HuH-7 (cell line): ENCODE data around the gene ZNF232.
"Not testable (repeated sequence)": the region's sequence is repeated elsewhere in the genome, so short reads cannot be mapped to it uniquely, and the experiment has no call there.

ENCODE experiments used
- DNase-seq: peaks from one replicate; pipeline ENCODE4 v3.0.0; 2011; ENCODE audit warnings: low spot score

ZNF232 gene

DNA sequence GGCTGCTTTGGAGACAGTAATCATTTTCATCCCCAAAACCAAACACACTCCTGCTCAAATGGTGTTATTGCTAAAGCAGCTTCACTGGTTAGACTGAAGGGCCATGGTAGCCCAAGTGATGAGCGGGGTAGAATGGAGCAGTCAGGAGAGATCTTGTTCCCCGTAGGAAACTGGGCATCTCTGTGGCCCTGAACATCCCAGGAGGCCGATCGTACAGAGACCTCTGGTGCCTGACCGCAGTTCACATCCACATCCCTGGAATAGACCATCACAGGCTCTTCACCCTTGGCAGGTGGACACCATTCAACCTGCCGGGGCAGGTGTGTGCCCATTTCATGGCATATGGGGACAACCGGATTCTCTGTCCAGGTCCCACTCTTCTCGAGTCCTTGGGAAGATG lies 18.1 kb upstream of the ZNF232 start:
- not testable (repeated sequence) for DNase-seq

DNA sequence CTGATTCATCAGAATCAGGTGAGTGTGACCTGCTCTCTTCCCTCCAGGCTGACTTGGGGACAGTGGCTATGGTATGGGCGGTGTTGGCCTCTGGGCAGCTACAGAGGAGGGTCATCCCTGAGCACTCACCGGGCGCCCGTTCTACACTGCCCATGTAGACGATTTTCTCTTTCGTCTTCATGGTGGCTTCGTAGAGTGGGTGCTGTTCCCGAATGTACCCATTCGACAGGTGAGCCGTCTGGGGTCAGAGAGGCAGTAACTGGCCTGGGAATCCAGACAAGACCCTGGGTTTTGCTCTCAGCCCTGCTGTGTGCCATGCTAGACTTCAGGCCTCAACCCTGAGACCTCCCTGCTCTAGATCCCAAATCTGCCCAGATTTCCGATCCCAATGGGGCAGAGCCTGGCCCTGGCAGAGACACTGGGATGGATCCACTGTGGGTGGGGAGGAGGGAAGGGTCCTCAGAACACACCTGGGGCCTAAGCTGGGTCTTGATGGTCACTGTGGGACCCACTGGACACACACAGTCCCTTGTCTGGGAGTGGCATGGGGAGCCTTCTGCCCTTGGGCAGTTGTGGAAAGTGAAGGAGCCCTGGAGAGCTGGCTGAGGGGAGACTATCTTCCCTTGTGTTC lies 17.3 kb upstream of the ZNF232 start:
- no peak for DNase-seq

DNA sequence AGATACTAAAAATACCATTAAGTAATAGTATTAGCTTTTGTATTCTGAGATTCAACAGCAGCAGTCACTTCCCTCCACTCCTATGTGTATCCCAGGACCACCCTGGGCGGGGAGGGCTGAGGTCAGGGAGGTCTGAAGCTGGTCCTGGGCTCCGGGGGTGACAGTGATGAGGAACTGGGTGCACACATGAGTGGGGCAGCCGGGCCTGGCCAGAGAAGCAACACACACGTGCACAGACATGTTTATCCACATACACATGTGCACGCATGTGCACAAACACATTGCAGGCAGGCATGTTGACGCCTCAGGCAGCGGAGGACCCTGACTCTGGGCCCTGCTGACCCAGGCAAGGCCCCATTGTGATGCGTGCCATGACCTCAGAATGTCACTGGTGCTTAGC lies 16.7 kb upstream of the ZNF232 start:
- not testable (repeated sequence) for DNase-seq

DNA sequence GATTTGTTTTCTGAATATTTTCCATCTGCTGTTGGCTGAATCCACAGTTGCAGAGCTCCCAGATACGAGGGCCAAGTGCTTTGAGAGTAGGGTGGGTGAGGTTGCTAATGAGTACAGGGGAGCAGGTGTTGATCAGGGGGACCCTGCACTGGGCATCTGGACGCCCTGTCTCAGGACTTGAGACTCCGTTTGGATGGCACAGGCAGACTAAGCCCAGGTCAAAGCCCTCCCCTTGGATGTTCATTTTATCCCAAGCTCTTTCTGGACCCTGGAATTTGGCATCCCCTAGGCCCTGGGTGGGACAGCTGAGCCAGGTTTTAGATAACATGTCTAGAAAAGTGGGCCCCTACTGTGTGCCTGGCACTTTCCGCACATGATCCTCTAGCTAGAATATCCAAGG lies 16.2 kb upstream of the ZNF232 start:
- no peak for DNase-seq

DNA sequence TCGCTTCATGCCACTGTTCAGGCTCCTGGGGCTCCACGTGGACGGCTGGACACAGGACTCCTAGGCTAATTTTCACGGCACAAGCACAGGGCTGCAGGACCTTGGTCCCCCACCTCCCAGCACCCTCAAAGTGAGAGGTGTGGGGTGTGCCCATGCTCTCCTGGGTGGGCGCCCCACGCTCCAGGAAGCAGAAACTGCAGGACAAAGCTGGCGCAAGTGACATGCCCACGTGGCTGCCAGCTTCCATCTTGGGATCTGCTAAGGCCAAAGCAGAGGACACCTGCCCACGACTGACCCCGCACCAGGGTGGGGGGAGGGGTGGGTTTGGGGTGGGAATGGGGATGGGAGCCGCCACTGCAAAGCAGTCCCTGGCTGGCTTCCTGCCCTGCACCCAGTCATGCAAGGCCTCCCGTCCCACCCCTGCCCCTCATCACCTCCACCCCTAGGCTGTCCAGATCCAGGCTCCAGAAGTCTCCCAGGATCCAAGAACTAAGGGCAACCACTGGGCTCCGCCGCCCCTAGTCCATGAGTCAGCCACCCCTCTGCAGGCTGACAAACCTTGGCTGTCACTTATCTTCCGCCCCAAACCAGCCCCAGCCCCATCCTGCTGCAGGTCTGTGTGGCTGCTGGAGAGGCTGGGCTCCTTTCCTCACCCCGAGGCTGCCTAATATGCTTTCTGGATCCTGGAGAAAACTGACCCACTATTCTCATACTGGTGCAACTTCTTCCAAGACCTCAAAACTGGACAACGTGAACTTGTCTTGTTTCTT lies 15.2 kb upstream of the ZNF232 start:
- no peak for DNase-seq

DNA sequence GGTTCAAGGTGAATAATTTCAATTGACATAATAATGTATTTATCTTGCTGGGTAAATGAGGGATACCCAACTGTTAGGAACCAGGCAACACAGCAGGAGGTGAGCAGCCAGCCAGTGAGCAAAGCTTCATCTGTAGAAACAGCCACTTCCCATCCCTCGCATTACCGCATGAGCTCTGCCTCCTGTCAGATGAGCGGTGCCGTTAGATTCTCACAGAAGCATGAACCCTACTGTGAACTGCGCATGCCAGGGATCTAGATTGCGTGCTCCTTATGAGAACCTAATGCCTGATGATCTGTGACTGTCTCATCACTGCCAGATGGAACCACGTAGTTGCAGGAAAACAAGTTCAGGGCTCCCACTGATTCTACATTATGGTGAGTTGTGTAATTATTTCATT lies 13.2 kb upstream of the ZNF232 start:
- DNase-seq: not testable (repeated sequence)

DNA sequence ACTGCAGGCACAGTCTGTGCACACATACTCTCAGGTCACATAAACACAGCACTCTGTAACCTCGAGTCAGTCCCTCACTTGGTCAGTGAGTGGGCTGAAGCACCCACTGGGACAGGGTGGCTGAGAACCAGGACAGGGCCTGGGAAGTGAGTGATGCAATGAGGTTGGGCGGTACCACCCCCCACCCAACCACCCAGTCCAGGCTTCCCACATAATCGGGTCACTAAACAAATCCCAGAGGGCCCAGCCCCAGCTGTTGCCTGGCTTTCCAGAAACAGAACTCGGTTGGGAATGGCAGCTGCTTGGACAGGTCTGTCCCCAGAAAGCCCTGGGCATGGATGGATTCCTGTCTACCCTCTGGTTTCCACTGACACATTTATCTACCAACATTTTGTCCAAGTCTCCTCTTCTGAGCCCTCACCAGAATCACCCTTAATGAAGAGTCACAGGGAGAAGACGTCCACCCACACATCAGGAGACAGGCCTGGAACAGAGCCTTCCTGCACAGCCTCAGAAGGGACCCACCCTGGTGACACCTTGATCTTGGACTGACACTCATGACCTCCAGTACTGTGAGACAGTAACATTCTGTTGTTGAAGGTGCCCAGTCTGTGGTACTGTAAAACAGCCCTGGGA lies 12.6 kb upstream of the ZNF232 start:
- not testable (repeated sequence) for DNase-seq

DNA sequence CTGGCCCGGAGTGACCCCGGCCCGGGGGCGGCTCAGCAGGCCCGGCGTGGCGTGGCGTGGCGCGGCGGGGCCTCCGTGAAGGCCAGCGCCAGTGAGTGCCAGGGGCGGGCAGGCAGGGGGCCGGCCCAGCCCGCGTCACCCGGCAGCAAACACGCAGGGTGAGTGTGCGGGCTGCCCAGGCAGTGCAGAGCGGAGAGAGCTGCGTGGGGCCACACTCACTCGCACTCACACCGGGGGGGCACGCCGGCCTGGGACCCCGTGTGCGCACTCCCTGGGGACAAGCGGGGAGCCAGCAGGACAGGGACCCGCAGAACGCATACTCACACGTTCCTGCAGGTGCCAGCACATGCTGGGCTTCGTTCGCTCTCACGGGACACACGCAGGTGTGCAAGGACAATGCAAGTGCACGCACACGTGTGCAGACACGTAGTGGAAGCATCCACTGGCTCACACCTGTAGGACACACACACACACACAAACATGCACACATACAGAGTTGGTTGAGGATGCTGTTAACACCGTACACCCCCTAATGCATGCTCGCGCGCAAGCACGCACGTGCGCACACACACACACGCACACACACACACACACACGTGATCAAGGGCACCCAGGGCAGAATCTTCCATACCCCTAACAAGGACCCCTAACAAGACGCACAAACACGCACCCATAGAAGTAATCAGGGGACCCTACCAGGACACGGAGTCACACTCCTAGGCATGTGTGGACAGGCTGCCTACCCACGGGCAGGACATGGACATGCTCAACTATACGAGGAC lies 11.9 kb upstream of the ZNF232 start:
- no peak for DNase-seq

DNA sequence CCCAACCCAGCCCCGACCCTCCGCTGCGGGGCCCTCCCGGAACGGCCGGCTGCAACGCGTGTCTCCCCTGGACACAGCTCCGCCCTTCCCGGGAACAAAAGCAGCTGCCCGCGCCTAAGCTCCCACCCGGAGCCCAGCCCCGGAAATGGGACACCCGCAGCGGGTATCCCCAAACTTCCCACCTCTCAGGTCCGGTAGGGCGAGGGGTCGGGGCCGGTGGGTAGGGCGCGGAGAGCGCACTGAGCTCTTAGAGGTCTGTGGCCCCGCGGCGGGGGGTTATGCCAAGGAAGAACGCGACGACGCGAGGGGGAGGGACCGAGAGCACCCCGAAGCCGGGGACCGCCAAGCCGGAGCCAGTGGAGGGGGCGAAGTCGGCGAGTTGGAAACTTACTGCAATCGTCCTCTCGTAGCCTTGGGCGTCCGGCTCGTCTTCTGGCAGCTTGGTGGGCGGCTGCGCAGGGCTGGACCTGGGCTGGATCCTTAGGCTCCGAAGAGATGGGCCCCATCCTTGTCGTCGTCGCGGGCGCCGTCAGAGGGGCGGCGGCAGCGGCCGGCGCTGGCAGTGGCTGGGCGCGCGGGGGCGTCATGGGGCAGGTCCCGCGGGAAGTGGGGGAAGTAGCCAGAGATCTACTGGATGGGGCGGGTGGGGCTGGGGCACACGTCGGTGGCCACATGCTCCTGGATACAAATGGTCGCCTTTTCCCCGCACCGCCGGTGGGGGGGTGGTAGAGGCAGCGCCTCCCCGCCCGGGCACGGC lies 11.1 kb upstream of the ZNF232 start:
- no peak for DNase-seq

DNA sequence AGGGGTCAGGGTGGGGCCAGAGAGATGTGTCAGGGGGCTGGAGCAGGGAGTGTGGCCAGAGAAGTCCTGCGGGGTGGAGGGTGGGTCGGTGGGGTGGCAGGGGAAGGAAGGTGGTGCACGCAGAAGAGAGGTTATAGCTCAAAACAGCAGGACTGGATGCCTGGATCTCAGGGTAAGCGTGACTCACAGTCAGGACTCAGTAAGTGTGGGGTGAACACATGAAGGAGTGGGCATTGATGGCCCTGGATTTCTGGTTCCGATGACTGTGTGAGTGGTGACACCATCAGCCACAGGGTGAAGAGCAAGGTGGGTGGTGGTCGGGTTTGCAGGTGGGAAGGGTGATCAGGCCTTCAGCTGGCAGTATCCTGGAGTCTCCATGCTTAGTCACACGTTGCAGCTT lies 10.4 kb upstream of the ZNF232 start:
- DNase-seq: not testable (repeated sequence)

DNA sequence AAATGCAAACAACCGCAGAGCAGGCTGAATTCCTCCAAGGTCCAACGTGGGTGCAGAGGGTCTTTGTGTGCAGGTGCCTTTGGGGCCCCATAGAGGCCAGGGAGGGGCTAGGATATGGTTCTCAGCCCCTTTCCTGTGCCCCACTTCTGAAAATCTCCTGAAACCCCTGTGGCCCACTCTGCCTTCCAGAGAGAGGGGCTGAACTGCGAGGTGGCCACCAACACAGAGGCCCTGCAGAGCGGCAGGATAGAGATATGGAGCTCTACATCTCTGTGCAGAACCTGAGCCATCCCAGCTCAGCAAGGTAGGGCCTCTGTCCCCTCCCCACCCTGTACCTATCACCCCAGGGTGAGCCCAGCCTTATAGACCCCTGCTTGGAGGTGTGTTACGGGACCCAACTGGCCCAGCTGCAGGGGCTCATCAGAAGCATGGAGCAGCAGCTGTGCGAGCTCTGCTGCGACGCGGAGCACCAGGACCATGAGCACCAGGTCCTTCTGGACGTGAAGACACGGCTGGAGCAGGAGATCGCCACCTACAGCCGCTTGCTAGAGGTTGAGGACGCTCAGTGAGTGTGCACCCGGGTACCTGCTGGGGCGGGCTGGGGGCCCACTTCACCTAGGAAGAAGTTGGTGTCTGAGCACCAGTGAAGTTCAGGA lies 9.6 kb upstream of the ZNF232 start:
- no peak for DNase-seq

DNA sequence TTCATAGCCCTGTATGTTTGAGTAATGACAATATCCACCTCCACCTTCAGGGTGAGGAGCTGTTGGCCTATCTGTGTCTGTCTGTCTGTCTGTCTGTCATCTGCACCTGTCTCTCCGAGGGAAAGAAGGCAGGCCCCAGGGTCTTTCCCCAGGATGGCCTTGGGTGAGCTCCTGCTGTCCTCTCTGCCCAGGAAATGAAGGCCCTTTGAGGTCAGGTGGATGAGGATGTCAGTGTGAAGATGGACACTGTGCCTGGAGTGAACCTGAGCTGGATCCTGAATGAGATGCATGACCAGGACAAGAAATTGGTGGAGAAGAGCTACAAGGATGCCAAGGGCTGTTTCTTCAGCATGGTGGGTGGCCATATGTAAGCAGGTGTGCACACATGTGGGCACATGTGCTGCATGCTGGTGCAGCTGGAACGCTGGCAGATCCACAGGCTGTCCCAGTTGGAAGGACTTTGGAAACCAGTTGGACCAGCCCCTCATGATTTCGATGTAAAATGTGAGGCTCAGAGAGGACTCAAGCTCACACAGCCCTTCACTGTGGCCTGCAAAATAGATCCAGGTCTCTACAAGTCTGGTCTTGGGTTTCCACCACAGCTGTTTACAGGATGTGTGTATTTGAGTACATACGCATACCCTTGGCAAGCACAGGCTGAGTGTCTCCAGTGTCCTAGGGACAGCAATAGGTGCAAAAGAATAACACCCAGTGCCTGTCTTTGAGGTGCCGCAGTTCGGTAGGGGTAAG lies 8.9 kb upstream of the ZNF232 start:
- not testable (repeated sequence) for DNase-seq

DNA sequence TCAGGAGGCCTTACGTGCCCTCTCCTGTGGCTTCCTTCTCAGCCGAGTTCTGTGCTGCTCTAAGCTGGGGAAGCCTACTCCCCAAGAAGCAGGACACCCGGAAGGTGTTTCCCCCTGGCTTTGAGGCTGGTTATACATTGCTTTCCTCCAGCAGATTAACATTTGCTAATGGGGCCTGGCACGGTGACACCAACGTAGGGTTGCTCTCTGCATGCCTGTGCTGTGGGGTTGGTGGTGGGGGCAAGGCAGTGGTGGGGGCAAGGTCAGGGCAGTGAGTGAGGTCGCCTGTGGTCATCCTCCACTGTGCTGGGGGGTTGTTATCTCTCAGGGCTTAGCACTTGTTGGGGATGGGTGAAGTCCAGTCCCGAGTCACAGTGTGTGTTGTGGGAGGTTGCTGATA lies 8.4 kb upstream of the ZNF232 start:
- DNase-seq: no peak

DNA sequence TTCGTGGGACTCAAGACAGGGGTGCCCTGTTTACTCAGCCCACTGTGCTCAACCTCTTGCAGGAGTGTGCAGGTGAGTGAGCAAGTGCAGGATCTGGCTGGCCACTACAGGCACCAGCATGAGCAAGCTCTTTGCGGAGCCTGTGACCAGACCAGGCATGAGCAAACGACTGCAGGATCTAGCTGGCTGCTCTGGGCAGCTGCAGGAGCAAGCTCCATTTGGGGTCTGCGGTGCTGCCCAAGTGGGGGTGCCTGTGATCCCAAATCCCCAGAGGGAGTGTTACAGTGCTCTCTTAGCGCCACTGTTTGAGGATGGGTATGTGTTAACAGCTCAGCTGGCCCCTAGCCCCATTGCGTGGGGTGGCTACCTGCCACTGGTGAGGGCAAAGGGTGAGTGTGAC lies 6.5 kb upstream of the ZNF232 start:
- no peak for DNase-seq

DNA sequence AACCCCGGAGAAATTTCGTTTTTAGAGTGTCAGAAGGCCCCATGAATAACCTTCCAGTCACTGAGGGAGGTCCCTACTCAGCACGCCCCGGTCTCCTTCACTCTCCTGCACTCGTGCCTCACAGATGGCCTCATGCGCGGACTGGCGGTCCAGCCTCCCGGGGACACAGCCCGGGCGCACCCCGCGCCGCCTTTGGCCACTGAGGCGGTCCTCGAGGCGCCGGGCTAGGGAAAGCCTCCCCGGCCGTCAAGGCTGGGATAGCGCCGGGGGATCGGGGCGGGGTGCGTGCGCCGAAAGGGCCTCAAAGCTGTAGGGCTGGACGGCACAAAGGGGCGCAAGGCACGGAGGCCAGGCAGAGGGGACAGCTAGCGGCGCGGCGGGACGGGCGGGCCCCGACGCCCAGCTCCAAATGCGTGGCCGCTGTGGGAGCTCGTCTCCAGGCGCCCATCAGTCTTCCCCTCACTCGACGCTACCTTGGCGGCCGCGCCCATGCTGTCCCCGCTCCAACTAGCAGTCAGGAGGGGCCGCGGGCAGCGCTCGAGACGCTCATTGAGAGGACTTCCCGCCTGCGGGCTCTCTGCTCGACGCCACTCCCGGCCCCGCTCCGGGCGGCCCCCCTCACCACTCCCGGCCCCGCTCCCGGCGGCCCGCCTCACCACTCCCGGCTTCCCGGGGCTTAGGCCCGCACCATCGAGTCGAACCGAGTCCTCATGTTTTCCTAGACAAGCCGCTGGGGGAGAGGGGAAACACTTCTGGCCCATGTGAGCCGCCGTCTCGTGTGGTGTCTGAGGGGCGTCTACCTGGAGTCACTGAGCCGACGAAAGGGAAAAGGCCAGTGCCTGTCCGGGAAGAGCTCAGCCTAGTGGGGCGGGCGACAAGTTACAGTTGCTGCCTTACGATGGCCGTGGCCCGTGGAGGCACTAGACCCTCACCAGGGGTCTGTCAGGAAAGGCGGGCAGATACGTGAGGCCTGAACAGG lies 4.3 kb upstream of the ZNF232 start, which contains the start of gene USP6:
Gene USP6, plus strand, starts transcription at position 360 of the 979 bp plus-strand sequence. CDS start 14,336 bp downstream, outside the sequence.
- no peak for DNase-seq

DNA sequence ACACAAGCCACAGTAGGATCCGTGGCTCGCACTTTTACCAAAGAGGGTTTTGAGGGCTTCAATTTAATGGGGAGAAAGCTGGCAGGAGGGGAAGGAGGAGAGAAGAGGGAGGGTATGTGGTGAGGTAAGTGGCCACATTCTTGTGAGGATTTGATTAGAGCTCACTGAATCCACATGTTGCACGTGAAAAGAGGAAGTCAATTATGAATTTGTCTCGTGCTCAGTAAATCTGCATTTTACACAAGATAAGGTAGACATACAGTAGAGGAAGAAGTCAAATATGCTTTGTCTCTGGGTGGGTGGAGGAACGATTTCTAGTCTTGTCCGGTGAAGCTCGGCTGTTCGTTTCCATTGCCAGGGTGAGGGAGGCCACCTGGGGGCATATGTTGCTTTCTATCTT lies 862 bp downstream of the ZNF232 start:
- DNase-seq: no peak

DNA sequence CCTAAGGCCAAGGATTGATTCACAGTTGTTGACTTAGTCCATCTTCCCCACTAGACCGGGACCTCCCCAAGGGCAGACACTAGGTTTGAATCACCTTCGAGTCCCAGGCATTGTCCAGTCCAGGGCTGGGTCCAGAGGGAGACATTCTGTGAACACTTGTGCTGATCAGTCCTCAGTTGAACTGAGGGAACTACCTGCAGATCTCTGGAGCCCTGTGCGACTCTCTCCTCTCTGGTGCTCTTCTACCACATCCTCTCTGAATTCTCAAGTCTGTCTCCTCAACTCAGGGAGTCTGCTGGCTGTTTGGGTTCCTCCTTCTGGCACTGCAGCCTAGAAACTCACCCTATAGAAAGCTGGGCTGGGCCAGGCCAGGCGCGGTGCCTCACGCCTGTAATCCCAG lies 10.8 kb downstream of the ZNF232 start:
- DNase-seq: no peak

DNA sequence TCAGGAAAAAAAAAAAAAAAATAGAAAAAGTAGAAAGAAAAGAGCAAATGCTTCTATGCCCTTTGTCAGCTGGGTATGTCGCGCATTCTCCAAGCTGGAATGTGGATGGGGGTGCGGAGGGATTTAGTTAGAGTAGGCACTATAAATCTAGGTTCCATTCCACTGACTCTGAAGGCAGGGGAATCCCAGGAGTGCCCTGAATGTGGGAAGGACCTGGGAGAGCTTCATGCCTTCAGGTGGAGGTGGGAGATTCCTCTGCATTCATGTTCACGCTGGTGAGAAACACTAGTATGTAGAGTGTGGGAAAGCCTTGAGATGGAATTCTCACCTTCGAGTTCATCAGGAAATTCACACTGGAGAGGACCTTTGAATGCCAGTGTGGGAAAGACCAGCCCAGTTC lies 12.4 kb downstream of the ZNF232 start:
- DNase-seq: no peak
